G401.6 (cell line): ENCODE data around the gene MMP10.
A peak's percentile ranks its signal among the peaks of the same experiment; 100 is the strongest.
"Not testable (repeated sequence)": the region's sequence is repeated elsewhere in the genome, so short reads cannot be mapped to it uniquely, and the experiment has no call there.

Source experiments
- FAIRE-seq: peaks from 2 replicates; lab custom pipeline; 2012; peaks lifted over from hg19 to GRCh38; lab: Jason Lieb, UNC

MMP10 gene

DNA sequence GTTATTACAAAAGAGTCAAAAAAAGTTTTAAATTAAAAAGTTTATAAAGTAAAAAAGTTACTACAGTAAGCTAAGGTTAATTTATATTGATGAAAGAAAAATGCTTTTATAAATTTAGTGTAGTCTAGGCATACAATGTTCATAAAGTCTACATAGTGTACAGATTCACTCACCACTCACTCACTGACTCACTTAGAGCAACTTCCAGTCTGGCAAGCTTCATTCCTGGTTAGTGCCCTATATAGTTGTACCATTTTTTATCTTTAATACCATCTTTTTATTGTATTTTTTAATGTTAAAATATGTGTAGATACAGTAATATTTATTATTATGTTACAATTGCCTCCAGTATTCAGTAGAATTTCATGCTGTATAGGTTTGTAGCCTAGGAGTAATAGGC is 2.6 kb upstream of the MMP10 start:
- no peak for FAIRE-seq

- no peak for FAIRE-seq
These were observed 1.2 kb upstream of the MMP10 start for GRCh38 chr11:102781676-102782075.

- FAIRE-seq = peak; percentile 51
These were observed 4.0 kb downstream of the MMP10 start for GRCh38 chr11:102776454-102776853.

DNA sequence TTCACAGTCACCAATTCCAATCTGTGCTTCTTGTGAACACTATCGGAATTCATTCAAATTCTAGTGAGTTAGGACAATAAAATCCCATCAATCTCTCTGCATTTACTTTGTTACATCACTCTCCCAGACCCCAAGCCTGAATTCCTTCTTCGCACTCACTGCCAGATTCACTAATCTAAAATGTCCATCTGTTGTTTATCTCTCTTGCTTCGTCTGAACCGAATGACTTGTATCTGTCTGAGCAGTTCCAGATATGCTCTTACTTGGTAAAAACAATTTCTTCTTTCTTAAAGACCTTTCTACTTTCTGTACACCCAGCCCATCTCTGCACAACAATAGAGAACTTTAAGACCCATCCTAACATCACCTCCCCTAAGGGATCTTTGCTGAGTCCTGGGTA is 7.0 kb downstream of the MMP10 start:
- FAIRE-seq = no peak

DNA sequence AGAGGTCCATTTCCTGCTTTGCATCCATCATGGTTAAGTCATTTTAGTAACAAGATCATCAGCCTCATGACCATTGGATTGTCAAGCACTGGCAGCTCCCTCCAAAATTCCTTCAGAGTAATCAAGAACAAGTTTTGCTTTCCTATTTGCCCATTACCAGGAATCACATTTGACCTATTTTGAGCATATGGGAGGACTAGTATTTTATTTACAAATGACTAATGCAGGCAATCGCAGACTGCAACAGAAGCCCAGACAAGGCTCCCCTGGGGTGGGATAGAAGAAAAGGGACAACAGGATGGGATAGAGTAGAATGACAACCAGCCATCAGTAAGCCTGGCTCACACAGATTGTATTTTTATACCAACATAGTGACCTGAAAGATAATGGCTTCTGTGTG is 9.1 kb downstream of the MMP10 start:
- no peak for FAIRE-seq

DNA sequence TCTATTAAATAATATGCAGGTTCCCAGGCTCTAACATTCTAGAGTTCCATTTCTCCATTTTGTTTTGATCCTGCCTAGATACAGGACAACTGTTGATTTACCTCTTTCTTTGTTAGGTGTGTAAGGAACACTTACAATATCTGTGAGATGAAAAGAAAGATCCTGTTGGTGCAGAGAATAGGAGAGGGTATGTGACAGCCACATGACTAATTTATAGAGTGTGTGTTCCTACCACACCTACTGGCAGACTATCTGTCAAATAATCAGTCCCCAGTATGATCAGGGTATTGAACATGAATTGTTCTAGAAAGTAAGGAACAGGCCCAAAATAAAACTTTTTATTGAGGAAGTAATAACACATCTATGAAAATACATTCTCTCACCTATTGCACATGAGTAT is 10.2 kb downstream of the MMP10 start:
- FAIRE-seq = no peak

DNA sequence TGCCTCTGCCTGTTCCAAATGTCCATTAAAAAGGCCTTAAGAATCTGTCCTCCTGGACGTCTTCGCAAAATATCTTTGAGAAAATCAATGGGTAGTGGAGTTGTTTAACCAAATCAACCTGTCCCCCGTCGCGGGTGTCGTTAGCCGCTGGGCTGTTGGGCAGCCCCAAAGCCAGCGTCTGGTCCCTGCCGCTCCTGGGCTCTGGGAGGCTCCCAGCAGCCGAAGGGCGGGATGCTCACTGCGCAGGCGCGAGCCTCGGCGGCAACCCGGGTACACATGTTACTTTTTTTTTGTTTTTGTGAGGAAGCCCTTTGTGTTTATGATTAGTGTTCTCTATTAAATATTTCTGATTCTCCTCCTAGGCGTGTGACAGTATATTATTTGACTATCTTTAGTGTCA is 12.6 kb downstream of the MMP10 start:
- no peak for FAIRE-seq

- peak; percentile 39 for FAIRE-seq
These were observed 17.0 kb downstream of the MMP10 start for GRCh38 chr11:102763440-102763839.

DNA sequence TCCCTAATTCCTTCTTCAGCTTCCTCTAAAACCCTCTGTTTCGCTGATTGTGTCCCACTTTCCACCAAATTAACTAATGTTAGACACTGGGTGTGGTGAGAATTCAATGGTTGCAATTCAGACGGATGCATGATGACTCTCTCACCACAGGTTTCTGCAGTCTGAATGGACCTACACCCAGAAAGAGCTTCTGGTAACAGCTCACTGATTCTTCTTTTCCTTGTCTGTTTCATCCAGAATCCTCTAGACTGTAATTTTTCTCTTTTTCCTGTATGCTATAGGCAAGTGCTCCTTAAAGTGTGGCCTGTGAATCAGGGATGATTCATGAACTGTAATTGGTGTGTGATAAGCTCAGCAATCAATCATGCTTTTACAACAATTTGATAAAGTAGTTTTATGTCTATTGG is 18.1 kb downstream of the MMP10 start:
- peak; percentile 86 for FAIRE-seq

GRCh38 chr11:102761646-102762238 is 18.7 kb downstream of the MMP10 start:
- peak; percentile 96 for FAIRE-seq

DNA sequence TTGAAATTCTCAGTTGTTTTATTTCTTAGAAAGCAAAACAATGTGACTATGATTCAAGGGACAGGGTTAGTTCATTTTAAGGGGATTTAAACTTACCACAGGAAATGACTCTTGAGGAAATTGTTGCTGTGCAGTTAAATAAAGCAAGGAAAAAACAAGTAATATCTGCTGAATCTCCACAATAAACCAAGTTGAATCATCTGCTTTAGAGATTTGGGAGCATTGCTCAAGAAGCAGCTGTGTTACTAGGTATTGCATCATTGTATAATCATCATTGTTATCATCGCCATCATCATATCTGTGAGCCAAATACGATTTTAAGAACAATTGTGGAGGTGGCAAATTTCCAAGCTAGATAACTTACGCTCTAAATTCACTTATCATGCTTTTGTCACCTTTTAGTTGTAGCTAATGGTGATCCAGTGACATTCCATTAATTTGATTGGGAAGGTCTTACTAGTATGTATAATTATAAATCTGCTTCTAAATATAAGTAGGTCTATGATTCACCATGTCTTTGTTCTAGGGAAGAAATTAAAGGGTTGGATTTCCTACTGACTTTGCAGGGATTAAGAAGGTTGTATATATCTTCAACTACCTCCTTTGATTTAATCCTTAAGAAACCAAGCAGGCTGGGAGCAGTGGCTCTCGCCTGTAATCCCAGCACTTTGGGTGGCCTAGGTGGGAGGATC is 19.9 kb downstream of the MMP10 start:
- FAIRE-seq = peak; percentile 97

- FAIRE-seq = no peak
These were observed 22.4 kb downstream of the MMP10 start for GRCh38 chr11:102757823-102758549.

DNA sequence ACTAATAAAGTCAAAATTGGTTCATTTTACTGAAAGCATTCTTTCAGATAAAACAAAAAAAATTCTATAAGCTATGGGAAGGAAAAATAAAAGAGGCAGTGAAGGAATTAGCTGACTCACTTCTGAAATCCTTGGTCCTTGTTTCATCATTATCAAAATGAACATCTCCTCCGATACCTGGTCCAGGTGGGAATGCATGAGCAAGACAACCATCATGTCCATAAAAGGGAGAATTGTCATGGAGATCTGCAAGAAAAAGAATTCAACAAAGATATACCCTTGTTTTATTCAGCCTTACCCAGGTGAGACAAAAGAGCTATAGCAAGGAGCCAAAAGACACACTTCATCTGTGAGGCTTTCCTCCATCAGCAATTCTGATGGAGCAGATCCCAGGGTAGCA is 27.2 kb downstream of the MMP10 start:
- no peak for FAIRE-seq

DNA sequence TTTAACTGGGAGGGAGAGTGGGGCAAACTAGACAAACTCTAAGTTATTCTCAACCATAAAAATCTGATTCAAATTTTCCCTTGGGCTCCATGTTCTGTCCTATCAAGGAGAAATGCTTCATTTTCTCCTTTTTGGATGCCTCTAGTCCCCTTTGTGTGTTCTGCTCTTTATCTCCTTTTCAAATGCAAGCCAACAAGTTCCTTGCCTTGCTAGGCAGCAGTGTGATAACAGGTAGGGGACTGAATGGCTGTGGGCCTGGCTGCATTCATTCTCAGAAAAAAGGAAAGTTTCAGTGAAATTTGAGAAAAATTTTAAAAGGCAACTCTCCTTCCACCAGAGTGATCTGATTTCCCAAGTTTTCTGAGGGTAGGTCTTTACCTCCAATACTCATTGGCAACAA is 28.8 kb downstream of the MMP10 start:
- FAIRE-seq = no peak

DNA sequence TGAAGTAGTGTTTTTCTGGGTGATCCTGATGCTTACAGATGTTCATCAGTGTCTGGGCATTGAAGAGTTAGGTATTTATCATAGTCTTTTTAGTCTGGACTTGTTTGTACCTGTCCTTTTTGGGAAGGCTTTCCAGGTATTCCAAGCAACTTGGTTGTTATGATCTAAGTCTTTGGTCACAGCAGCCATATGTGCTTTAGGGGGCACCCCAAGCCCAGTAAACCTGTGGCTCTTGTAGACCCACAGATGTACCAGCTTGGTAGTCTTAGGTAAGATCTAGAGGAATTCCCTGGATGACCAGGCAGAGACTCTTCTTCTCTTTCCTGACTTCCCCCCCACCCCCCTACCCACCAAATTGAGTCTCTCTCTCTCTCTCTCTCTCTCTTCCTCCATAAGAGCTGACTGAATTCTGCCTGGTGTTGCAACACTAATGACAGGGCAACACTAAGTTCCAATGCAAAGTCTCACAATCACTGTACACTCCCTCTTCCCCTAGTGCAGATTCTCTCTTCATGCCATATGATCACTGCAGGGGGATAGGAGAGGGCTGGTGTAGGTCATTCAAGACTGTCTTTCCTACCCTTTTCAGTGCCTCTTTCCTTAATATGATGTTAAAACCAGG is 31.2 kb downstream of the MMP10 start:
- no peak for FAIRE-seq

- FAIRE-seq = not testable (repeated sequence)
These were observed 33.5 kb downstream of the MMP10 start for GRCh38 chr11:102746746-102747578.

- FAIRE-seq = no peak
These were observed 45.8 kb downstream of the MMP10 start for GRCh38 chr11:102734650-102735049.

DNA sequence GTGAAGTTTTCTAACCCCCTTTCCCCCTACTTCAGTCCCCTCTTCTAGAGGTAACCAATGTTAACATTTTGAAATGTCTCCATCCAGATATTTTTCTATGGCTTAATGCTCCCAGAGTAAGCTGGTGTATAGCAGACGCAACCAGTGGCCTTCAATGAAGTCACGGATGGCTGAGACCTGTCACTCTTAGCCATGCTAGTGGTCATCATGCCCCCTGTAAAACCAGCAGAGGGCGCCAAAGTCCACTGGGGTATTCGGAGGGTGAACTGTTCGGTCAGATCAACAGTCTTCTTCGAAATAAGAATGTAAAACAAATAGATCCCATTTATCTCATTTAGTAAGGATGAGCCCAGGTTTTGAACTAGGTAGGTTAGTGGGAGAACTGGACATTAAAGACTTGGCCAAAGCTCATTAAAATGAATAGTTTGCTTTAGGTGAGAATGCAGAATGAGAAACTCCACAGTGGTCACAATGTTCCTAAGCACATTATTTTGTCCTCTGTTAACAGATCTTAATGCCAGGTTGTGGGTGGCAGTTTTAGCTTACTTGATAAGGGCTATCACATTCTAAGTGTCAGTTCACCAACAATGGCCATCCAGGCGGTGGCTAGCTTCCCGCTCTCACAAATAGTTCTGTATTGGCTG is 47.1 kb downstream of the MMP10 start:
- peak; percentile 76 for FAIRE-seq

DNA sequence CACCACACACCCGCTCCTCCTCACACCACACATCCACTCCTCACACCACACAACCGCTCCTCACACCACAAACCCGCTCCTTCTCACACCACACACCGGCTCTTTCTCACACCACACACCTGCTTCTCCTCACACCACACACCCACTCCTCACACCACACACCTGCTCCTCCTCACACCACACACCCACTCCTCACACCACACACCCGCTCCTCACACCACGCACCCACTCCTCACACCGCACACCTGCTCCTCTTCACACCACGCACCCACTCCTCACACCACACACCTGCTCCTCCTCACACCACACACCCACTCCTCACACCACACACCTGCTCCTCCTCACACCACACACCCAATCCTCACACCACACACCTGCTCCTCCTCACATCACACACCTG is 49.5 kb downstream of the MMP10 start:
- not testable (repeated sequence) for FAIRE-seq

- FAIRE-seq = no peak
These were observed 50.3 kb downstream of the MMP10 start for GRCh38 chr11:102729849-102730815.

DNA sequence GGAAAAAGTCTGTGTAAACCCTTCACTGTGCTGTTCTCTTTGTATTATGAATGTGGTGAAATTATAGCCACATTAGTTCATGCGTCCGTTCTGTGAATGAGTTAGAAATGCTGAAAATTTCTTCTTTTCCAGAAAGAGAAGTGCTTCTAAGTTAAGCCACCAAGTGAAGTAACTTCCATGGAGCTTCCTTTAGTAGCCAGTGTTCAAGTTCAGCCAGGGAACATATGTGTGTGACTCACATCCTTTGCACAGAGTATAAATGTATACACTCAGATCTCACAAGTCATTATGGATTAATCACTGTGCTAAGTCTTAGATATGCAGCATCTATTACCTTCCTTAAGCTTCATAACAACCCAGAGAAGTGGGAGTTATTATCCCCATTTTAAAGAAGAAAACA is 52.5 kb downstream of the MMP10 start:
- FAIRE-seq = no peak
